OCI-LY7 (cell line): ENCODE results near the gene CXorf58. TPM values are rescaled to one million over a fixed set of nuclear protein-coding genes. Genes with fewer than 3 reads are reported as not detected.

Experiments used
- BruUV-seq: library from RNA; stranded (reverse); fragments of 400-500 nt; replicated peaks from 2 replicates; lab custom pipeline; 2021; lab: Mats Ljungman, UMichigan
- CTCF ChIA-PET: fragments of 300-600 bp; sonication (Branson Sonifier 250); formaldehyde crosslinking; loops from one replicate; lab custom pipeline; 2022; ENCODE audit warnings: antibody characterized with exemption; ENCODE audit not compliant: unreplicated experiment; lab: Charles Lee
- POLR2A ChIA-PET: fragments of 300-600 bp; sonication (Branson Sonifier 250); formaldehyde crosslinking; loops from one replicate; lab custom pipeline; 2022; ENCODE audit warnings: antibody characterized with exemption; lab: Charles Lee
- DNase-seq: peaks from one replicate; pipeline ENCODE4 v3.0.0-alpha.2; 2015; ENCODE audit warnings: low spot score
- H2AFZ ChIP-seq: fragments of 200-600 bp; sonication (generic), shearing (Covaris generic); 2 replicates; pipeline ENCODE4 v1.6.1; 2014; ENCODE audit warnings: mild to moderate bottlenecking, antibody characterized with exemption, low read length, moderate library complexity
- H3K27ac ChIP-seq: fragments of 200-600 bp; sonication (generic); 2 replicates; pipeline ENCODE4 v1.5.1; 2014; ENCODE audit warnings: mixed run types, low read depth, mild to moderate bottlenecking, moderate library complexity, low read length, inconsistent platforms; ENCODE audit not compliant: poor library complexity, severe bottlenecking
- H3K36me3 ChIP-seq: fragments of 200-600 bp; sonication (generic); 2 replicates; pipeline ENCODE4 v1.6.1; 2014; ENCODE audit warnings: mild to moderate bottlenecking, antibody characterized with exemption, low read length, moderate library complexity, mixed read lengths; ENCODE audit not compliant: insufficient read depth
- H3K4me1 ChIP-seq: fragments of 200-600 bp; sonication (generic); 2 replicates; pipeline ENCODE4 v1.5.1; 2014; ENCODE audit warnings: mild to moderate bottlenecking, low read length; ENCODE audit not compliant: insufficient read depth, poor library complexity, severe bottlenecking
- H3K4me2 ChIP-seq: fragments of 200-600 bp; sonication (generic); 2 replicates; pipeline ENCODE4 v1.6.1; 2014; ENCODE audit warnings: mild to moderate bottlenecking, low read length
- H3K4me3 ChIP-seq: fragments of 200-600 bp; sonication (generic); 2 replicates; pipeline ENCODE4 v1.5.1; 2014; ENCODE audit warnings: mild to moderate bottlenecking, low read depth, low read length; ENCODE audit not compliant: poor library complexity, severe bottlenecking
- H3K79me2 ChIP-seq: fragments of 200-600 bp; sonication (generic); 2 replicates; pipeline ENCODE4 v1.6.1; 2016; ENCODE audit warnings: low read depth, mild to moderate bottlenecking, low read length, moderate library complexity, mixed read lengths; ENCODE audit not compliant: insufficient read depth
- H3K9me2 ChIP-seq: fragments of 200-600 bp; sonication (generic); 2 replicates; pipeline ENCODE4 v1.6.1; 2016; ENCODE audit warnings: mild to moderate bottlenecking, low read length, mixed read lengths; ENCODE audit not compliant: insufficient read depth
- H3K9me3 ChIP-seq: fragments of 200-600 bp; sonication (generic); 2 replicates; pipeline ENCODE4 v1.6.1; 2014; ENCODE audit warnings: mild to moderate bottlenecking, mixed run types, low read length, mixed read lengths
- H4K20me1 ChIP-seq: fragments of 200-600 bp; sonication (generic); 2 replicates; pipeline ENCODE4 v1.6.1; 2014; ENCODE audit warnings: mild to moderate bottlenecking, antibody characterized with exemption, low read length, moderate library complexity, mixed read lengths; ENCODE audit not compliant: insufficient read depth
- CTCF ChIP-seq: fragments of 200-600 bp; sonication (generic); conservative IDR thresholded peaks from 2 replicates; pipeline ENCODE4 v1.5.1; 2014; ENCODE audit warnings: mild to moderate bottlenecking, antibody characterized with exemption, low read length, moderate library complexity, mixed read lengths
- EZH2phosphoT487 ChIP-seq: fragments of 200-600 bp; sonication (generic); IDR thresholded peaks from 2 replicates; pipeline ENCODE4 v1.6.1; 2018; ENCODE audit warnings: low read depth, borderline replicate concordance, mild to moderate bottlenecking, mixed run types, antibody characterized with exemption, low read length, moderate library complexity, mixed read lengths
- intact Hi-C: fragments of 100-400 bp; cut with micrococcal nuclease; formaldehyde crosslinking; loops from one replicate; pipeline ENCODE4 v1.10.0; 2022; ENCODE audit not compliant: unreplicated experiment
- total RNA-seq, 2 experiments: library from RNA; depleted of rRNA in 1 of 2; stranded (reverse); fragments of >200 nt in 1 of 2; shearing (Covaris generic) in 1 of 2; gene quantifications; 2 replicates each; pipeline ENCODE4 v1.2.3, GENCODE V29; 2014 to 2022

The CXorf58 gene
- total RNA-seq, 2 experiments from 2014 or later = 0.46 TPM; not detected in 1

- Histone ChIP-seq H3K9me2 (no peaks in the 10 kb centered on the region), H3K9me3 (no peaks in the 10 kb centered on the region), H4K20me1 (no peaks in the 10 kb centered on the region), H3K4me1 (no peaks in the 10 kb centered on the region), H3K27ac (no peak overlapping the region), H3K36me3 (peaks cover 57% of the 10 kb centered on the region), H2AFZ (no peak overlapping the region), H3K79me2 (peaks cover 37% of the 10 kb centered on the region; the same call in 1 of the 2 replicates), H3K4me3 (no peak overlapping the region), H3K4me2 (no peak overlapping the region)
- no TSS peak for BruUV-seq
- no peak for DNase-seq
- TF ChIP-seq CTCF (no peak), EZH2phosphoT487 (no peak)
- ChIA-PET CTCF (no interaction called here), POLR2A (no interaction called here)
- intact Hi-C loops = no loop called here
Observed at GRCh38 chrX:23982891-23983290, 75.1 kb downstream of the CXorf58 start.

Other genes starting within 250 kb of the CXorf58 start
- gene PRDX4, start 240.5 kb upstream of the CXorf58 start, total RNA-seq (2014; rRNA removed; shearing (Covaris generic)) = 82.9 and 88.0 TPM in 2 replicates
- 46.0 and 47.3 TPM in 2 replicates for gene PRDX4, start 240.5 kb upstream of the CXorf58 start, total RNA-seq (2022)
- 9.0 and 10.6 TPM in 2 replicates for gene ACOT9, start 164.7 kb upstream of the CXorf58 start, total RNA-seq (2014; rRNA removed; shearing (Covaris generic))
- 1.9 and 2.1 TPM in 2 replicates for gene ACOT9, start 164.7 kb upstream of the CXorf58 start, total RNA-seq (2022)
- 46.9 and 75.9 TPM in 2 replicates for gene SAT1, start 124.8 kb upstream of the CXorf58 start, total RNA-seq (2014; rRNA removed; shearing (Covaris generic))
- gene SAT1, start 124.8 kb upstream of the CXorf58 start, total RNA-seq (2022) = 50.7 and 56.8 TPM in 2 replicates
- gene APOO, start 68 bp upstream of the CXorf58 start, total RNA-seq (2014; rRNA removed; shearing (Covaris generic)) = 11.2 and 18.1 TPM in 2 replicates
- 17.5 and 25.7 TPM in 2 replicates for gene APOO, start 68 bp upstream of the CXorf58 start, total RNA-seq (2022)
- gene KLHL15, start 119.2 kb downstream of the CXorf58 start, total RNA-seq (2014; rRNA removed; shearing (Covaris generic)) = 10.8 and 13.4 TPM in 2 replicates
- gene KLHL15, start 119.2 kb downstream of the CXorf58 start, total RNA-seq (2022) = 13.8 and 16.6 TPM in 2 replicates
- gene EIF2S3, start 146.9 kb downstream of the CXorf58 start, total RNA-seq (2014; rRNA removed; shearing (Covaris generic)) = 231 and 243 TPM in 2 replicates
- gene EIF2S3, start 146.9 kb downstream of the CXorf58 start, total RNA-seq (2022) = 405 and 440 TPM in 2 replicates
- gene ZFX, start 241.7 kb downstream of the CXorf58 start, total RNA-seq (2014; rRNA removed; shearing (Covaris generic)) = 18.1 and 20.0 TPM in 2 replicates
- 34.8 and 37.6 TPM in 2 replicates for gene ZFX, start 241.7 kb downstream of the CXorf58 start, total RNA-seq (2022)